B cell (primary cell): ENCODE measurements around the gene RAI1. TPM values are rescaled to one million over a fixed set of nuclear protein-coding genes. Genes with fewer than 3 reads are reported as not detected.

ENCODE experiments used
- ATAC-seq: fragments of 200-7000 bp; cut with Tn5 transposase; one replicate; pipeline ENCODE4 v1.10.0; 2021; ENCODE audit warnings: low read depth, mild to moderate bottlenecking, moderate number of reproducible peaks, moderate library complexity
- CTCF ChIA-PET: fragments of 350-600 bp; sonication (Branson Sonifier 250); formaldehyde crosslinking; loops from one replicate; lab custom pipeline; 2021; ENCODE audit warnings: antibody characterized with exemption, inconsistent platforms; lab: Charles Lee
- POLR2A ChIA-PET: fragments of 350-600 bp; sonication (Branson Sonifier 250); formaldehyde crosslinking; loops from one replicate; lab custom pipeline; 2021; ENCODE audit warnings: antibody characterized with exemption; lab: Charles Lee
- DNase-seq: peaks from one replicate; pipeline ENCODE4 v3.0.0; 2013
- H2AFZ ChIP-seq: 2 replicates; pipeline ENCODE4 v1.6.1; 2012; ENCODE audit warnings: mild to moderate bottlenecking, low read depth, low read length; ENCODE audit not compliant: insufficient read depth, poor library complexity, severe bottlenecking
- H3K27ac ChIP-seq, 2 donors: 1 replicate in 1 of 2; 2 replicates in 1 of 2; pipeline ENCODE4 v1.5.1; 2012 to 2013; ENCODE audit warnings: low read length in 2 of 2, mild to moderate bottlenecking in 2 of 2, moderate library complexity in 1 of 2
- H3K27me3 ChIP-seq, 4 experiments: fragments of 200-600 bp in 1 of 4; sonication (generic) in 1 of 4; replicated peaks in 1 of 4; 1 replicate in 2 of 4; 2 replicates in 2 of 4; pipeline versions ENCODE4 v1.6.1 to v1.7.0; 2013 to 2016; ENCODE audit warnings: low read length in 3 of 4, mild to moderate bottlenecking in 2 of 4, mixed read lengths in 1 of 4, moderate library complexity in 1 of 4; ENCODE audit not compliant: insufficient read depth in 4 of 4, control insufficient read depth in 3 of 4; ENCODE audit errors: control extremely low read depth in 1 of 4
- H3K36me3 ChIP-seq, 2 experiments: replicated peaks in 1 of 2; 1 replicate in 1 of 2; 2 replicates in 1 of 2; pipeline versions ENCODE4 v1.6.1 to v1.7.1; 2013; ENCODE audit warnings: low read length in 1 of 2; ENCODE audit not compliant: insufficient read depth in 2 of 2, control insufficient read depth in 1 of 2; ENCODE audit errors: control extremely low read depth in 1 of 2, extremely low read depth in 1 of 2
- H3K4me1 ChIP-seq, 2 donors: fragments of 200-600 bp in 1 of 2; sonication (generic) in 1 of 2; 1 replicate in 1 of 2; 2 replicates in 1 of 2; pipeline versions ENCODE4 v1.5.1 to v1.6.1; 2013 to 2017; ENCODE audit warnings: low read length in 2 of 2; ENCODE audit not compliant: control insufficient read depth in 2 of 2, insufficient read depth in 2 of 2
- H3K4me2 ChIP-seq: replicated peaks from 2 replicates; pipeline ENCODE3; 2012; ENCODE audit warnings: mild to moderate bottlenecking, low read depth, low read length; ENCODE audit not compliant: poor library complexity, severe bottlenecking
- H3K4me3 ChIP-seq, 5 experiments: fragments of 200-600 bp in 1 of 5; sonication (generic) in 1 of 5; 1 replicate in 3 of 5; 2 replicates in 2 of 5; pipeline versions ENCODE4 v1.5.1 to v1.7.0; 2011 to 2016; ENCODE audit warnings: low read length in 4 of 5, mild to moderate bottlenecking in 4 of 5, low read depth in 2 of 5, control low read depth in 1 of 5, moderate library complexity in 1 of 5; ENCODE audit not compliant: insufficient read depth in 1 of 5; ENCODE audit errors: control extremely low read depth in 1 of 5, extremely low read depth in 1 of 5
- H3K79me2 ChIP-seq: fragments of 200-600 bp; sonication (generic); one replicate; pipeline ENCODE4 v1.6.0; 2016; ENCODE audit warnings: low read length; ENCODE audit not compliant: control insufficient read depth, insufficient read depth
- H3K9ac ChIP-seq: fragments of 200-600 bp; sonication (generic); 2 replicates; pipeline ENCODE4 v1.6.1; 2017; ENCODE audit warnings: mild to moderate bottlenecking, low read length, moderate library complexity
- H3K9me3 ChIP-seq, 3 donors: one replicate each; pipeline versions ENCODE4 v1.6.1 to v1.7.1; 2013; ENCODE audit warnings: low read length in 2 of 3; ENCODE audit not compliant: control insufficient read depth in 2 of 3, insufficient read depth in 1 of 3; ENCODE audit errors: control extremely low read depth in 1 of 3
- H4K20me1 ChIP-seq: 2 replicates; pipeline ENCODE4 v1.6.0; 2012; ENCODE audit warnings: mild to moderate bottlenecking, low read length; ENCODE audit not compliant: insufficient read depth, control insufficient read depth, poor library complexity, severe bottlenecking
- H3K27ac Mint-ChIP-seq: one replicate; pipeline ENCODE4 v1.8.0; 2021; ENCODE audit warnings: mixed read lengths
- H3K27me3 Mint-ChIP-seq: one replicate; pipeline ENCODE4 v1.8.0; 2021; ENCODE audit warnings: mixed read lengths
- H3K4me1 Mint-ChIP-seq: one replicate; pipeline ENCODE4 v1.8.0; 2021; ENCODE audit warnings: mixed read lengths
- H3K4me3 Mint-ChIP-seq: one replicate; pipeline ENCODE4 v1.8.0; 2021; ENCODE audit warnings: mixed read lengths
- H3K9me3 Mint-ChIP-seq: one replicate; pipeline ENCODE4 v1.8.0; 2022; ENCODE audit warnings: mixed read lengths; ENCODE audit not compliant: insufficient read depth
- EZH2 ChIP-seq: IDR thresholded peaks from 2 replicates; pipeline ENCODE4 v1.6.1; 2012; ENCODE audit warnings: borderline replicate concordance, low read depth, mild to moderate bottlenecking, moderate library complexity, low read length; ENCODE audit not compliant: insufficient read depth, poor library complexity, severe bottlenecking
- WGBS: methylation state at CpG from one replicate; pipeline ENCODE4 v1.1.5; 2013; ENCODE audit warnings: missing lambda C conversion rate; ENCODE audit not compliant: insufficient coverage; 5-methylcytosine and 5-hydroxymethylcytosine counted together
- intact Hi-C: fragments of 100-400 bp; cut with micrococcal nuclease; formaldehyde crosslinking; loops from one replicate; pipeline ENCODE4 v1.10.0; 2022
- polyA plus RNA-seq: library from polyadenylated mRNA; depleted of rRNA; stranded (reverse); fragments of >200 nt; gene quantifications from 2 replicates; pipeline ENCODE4 v1.2.3, GENCODE V29; 2012
- total RNA-seq, 2 donors: library from RNA; stranded (reverse); fragments of 120-200 nt in 1 of 2; gene quantifications; 1 replicate in 1 of 2; 2 replicates in 1 of 2; pipeline versions ENCODE4 v1.2.3 to v1.2.4, GENCODE V29; 2013 to 2022
- TF ChIP-seq, protein P1 (sequence below): fragments of 200-600 bp; IDR thresholded peaks from one replicate; pipeline ENCODE4 v1.8.0; 2022; ENCODE audit warnings: antibody characterized with exemption, mild to moderate bottlenecking

Gene RAI1
- total and polyA plus RNA-seq, 2 donors (not counting 1 experiment from before 2014, with no cell fraction given) = 4.7 to 34.0 TPM

DNA sequence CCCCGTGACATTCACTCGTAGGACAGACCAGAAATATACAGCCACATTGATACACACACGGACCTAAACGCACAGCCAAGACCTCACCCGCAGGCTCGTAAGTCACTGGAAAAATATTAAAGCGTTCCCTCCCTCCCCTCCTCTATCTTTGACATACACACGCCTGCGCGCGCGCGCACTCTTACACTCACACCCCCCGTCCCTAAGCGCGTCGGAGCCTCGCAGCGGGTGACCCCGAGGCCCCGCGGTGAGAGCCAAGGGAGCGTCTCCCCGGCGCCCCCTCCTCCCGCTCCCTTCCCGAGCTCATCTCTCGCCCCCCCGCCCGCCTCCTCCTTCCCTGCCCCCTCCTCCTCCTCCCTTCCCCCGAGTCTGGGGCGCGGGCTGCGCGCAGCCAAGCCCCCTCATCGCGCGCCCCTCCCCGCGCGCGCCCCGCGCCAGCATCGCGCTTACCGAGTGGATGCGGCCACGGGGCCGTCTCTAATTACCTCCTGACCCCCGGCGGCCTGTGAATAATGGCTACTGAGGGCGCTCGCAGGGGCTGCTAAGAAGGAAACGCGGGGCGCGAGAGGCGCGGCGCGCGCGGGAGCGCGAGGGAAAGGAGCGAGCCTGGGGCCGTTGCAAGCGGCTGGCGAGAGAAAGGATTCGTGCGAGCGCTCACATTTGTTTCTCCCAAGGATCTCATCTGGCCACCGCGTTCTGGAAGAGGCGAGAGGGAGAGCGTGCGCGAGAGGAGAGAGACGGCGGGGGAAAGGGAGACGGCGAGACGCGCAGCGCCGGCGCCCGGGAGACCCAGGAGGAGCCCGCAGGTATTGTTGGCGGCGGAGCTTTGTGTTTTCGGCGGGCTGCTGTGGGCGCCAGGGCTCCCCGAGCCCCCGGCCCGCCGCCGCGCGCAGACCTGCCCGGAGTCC lies 42.4 kb downstream of the RAI1 start:
- no peak overlapping the region for H3K27ac ChIP-seq
- intact Hi-C loops = loop anchor here (2.0 kb wide), 1 partner anchor 15 kb away; no protein-coding TSS in a partner anchor
- peaks cover 0 to 24% (median 9%) of the 10 kb centered on the region in 4 experiments for H3K27me3 ChIP-seq
- peaks cover 61% of the 10 kb centered on the region for H4K20me1 ChIP-seq
- H2AFZ ChIP-seq = peak overlapping the region; percentile 66
- DNase-seq (peak; percentile 55), ATAC-seq (peak; percentile 37)
- peak overlapping the region; percentile 14 to 73 (median 56) for H3K4me3 ChIP-seq
- 1% methylated on average over 90 of the region's 103 CpGs for WGBS
- H3K27me3 Mint-ChIP-seq = peaks cover 29% of the 10 kb centered on the region
- peaks cover 0 to under 1% of the 10 kb centered on the region in 2 experiments for H3K36me3 ChIP-seq
- no peaks in the 10 kb centered on the region for H3K9me3 ChIP-seq
- CTCF ChIA-PET = no interaction called here
- peak overlapping the region; percentile 72 for H3K9ac ChIP-seq
- POLR2A ChIA-PET = interaction anchor here (0.7 kb wide), 1 partner anchor 15 kb away, joined by 3 read pairs; no protein-coding TSS in a partner anchor
- peak overlapping the region; percentile 94 for H3K4me3 Mint-ChIP-seq
- H3K9me3 Mint-ChIP-seq = no peaks in the 10 kb centered on the region
- peaks cover 46% of the 10 kb centered on the region for H3K79me2 ChIP-seq
- H3K4me1 ChIP-seq = peaks cover 19 to 37% of the 10 kb centered on the region in 2 donors
- peaks cover 41% of the 10 kb centered on the region for H3K4me1 Mint-ChIP-seq
- H3K4me2 ChIP-seq = peak overlapping the region; percentile 99
- TF ChIP-seq, protein P1, sequence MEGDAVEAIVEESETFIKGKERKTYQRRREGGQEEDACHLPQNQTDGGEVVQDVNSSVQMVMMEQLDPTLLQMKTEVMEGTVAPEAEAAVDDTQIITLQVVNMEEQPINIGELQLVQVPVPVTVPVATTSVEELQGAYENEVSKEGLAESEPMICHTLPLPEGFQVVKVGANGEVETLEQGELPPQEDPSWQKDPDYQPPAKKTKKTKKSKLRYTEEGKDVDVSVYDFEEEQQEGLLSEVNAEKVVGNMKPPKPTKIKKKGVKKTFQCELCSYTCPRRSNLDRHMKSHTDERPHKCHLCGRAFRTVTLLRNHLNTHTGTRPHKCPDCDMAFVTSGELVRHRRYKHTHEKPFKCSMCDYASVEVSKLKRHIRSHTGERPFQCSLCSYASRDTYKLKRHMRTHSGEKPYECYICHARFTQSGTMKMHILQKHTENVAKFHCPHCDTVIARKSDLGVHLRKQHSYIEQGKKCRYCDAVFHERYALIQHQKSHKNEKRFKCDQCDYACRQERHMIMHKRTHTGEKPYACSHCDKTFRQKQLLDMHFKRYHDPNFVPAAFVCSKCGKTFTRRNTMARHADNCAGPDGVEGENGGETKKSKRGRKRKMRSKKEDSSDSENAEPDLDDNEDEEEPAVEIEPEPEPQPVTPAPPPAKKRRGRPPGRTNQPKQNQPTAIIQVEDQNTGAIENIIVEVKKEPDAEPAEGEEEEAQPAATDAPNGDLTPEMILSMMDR = no peak
- no peak for TF ChIP-seq EZH2
- H3K27ac Mint-ChIP-seq = peak overlapping the region; percentile 70
